ENCODE data around the gene TIMELESS. TPM values are rescaled to one million over a fixed set of nuclear protein-coding genes. Genes with fewer than 3 reads are reported as not detected.
A peak's percentile ranks its signal among the peaks of the same experiment; 100 is the strongest.
"Not testable (repeated sequence)": the region's sequence is repeated elsewhere in the genome, so short reads cannot be mapped to it uniquely, and the experiment has no call there.

The TIMELESS gene
- total and polyA plus RNA-seq, 2 experiments from 2014 or later = 7.9 to 12.4 TPM

GRCh38 chr12:56450241-56450640, 1.0 kb upstream of the TIMELESS start:
- peak overlapping the region; percentile 73 for H3K4me2 ChIP-seq
- no peaks in the 10 kb centered on the region for H3K27me3 ChIP-seq
- 59% methylated on average over 3 of the region's 3 CpGs for WGBS (ENCODE audit: low lambda C conversion rate, missing lambda C conversion rate)
- H3K36me3 ChIP-seq (replicated peaks; ENCODE audit: insufficient read depth, low read depth) = no peaks in the 10 kb centered on the region
- peak overlapping the region; percentile 88 for H2AFZ ChIP-seq
- H3K9me3 ChIP-seq (ENCODE audit: low read depth) = no peaks in the 10 kb centered on the region
- peak overlapping the region; percentile 88 for H3K27ac ChIP-seq
- H3K9me2 ChIP-seq (replicated peaks; ENCODE audit: insufficient read depth) = no peaks in the 10 kb centered on the region
- H4K20me1 ChIP-seq (ENCODE audit: insufficient read depth, poor library complexity, severe bottlenecking) = no peaks in the 10 kb centered on the region
- DNase-seq (ENCODE audit: low spot score) = no peak
- H3K4me1 ChIP-seq (ENCODE audit: insufficient read depth) = peaks cover 6% of the 10 kb centered on the region
- H3K4me3 ChIP-seq = no peak overlapping the region
- H3K79me2 ChIP-seq = peaks cover 11% of the 10 kb centered on the region
- TF ChIP-seq CTCF (IDR thresholded peaks at IDR 0.05; ENCODE audit: poor library complexity) = no peak
- TF ChIP-seq EZH2phosphoT487 (IDR thresholded peaks at IDR 0.05; ENCODE audit: low read depth, severe bottlenecking, unreplicated experiment) = no peak
- TF ChIP-seq EZH2 (IDR thresholded peaks at IDR 0.05; ENCODE audit: borderline replicate concordance) = no peak

GRCh38 chr12:56449622-56449984, 377 bp upstream of the TIMELESS start:
- no peaks in the 10 kb centered on the region for H3K36me3 ChIP-seq (replicated peaks; ENCODE audit: insufficient read depth, low read depth)
- no peaks in the 10 kb centered on the region for H3K9me3 ChIP-seq (ENCODE audit: low read depth)
- peak overlapping the region; percentile 88 for H3K27ac ChIP-seq
- H3K4me1 ChIP-seq (ENCODE audit: insufficient read depth) = peaks cover 6% of the 10 kb centered on the region
- 34% methylated on average over 5 of the region's 5 CpGs for WGBS (ENCODE audit: low lambda C conversion rate, missing lambda C conversion rate)
- peak overlapping the region; percentile 73 for H3K4me2 ChIP-seq
- TF ChIP-seq EZH2 (IDR thresholded peaks at IDR 0.05; ENCODE audit: borderline replicate concordance) (no peak), CTCF (IDR thresholded peaks at IDR 0.05; ENCODE audit: poor library complexity) (no peak), EZH2phosphoT487 (IDR thresholded peaks at IDR 0.05; ENCODE audit: low read depth, severe bottlenecking, unreplicated experiment) (no peak)
- no peaks in the 10 kb centered on the region for H3K27me3 ChIP-seq
- no peaks in the 10 kb centered on the region for H3K9me2 ChIP-seq (replicated peaks; ENCODE audit: insufficient read depth)
- DNase-seq (ENCODE audit: low spot score) = no peak
- peak overlapping the region; percentile 88 for H2AFZ ChIP-seq
- H4K20me1 ChIP-seq (ENCODE audit: insufficient read depth, poor library complexity, severe bottlenecking) = no peaks in the 10 kb centered on the region
- H3K4me3 ChIP-seq = peak overlapping the region; percentile 62
- peaks cover 11% of the 10 kb centered on the region for H3K79me2 ChIP-seq

GRCh38 chr12:56443208-56443607, 6.0 kb downstream of the TIMELESS start:
- not testable (repeated sequence) for DNase-seq (ENCODE audit: low spot score)

DNA sequence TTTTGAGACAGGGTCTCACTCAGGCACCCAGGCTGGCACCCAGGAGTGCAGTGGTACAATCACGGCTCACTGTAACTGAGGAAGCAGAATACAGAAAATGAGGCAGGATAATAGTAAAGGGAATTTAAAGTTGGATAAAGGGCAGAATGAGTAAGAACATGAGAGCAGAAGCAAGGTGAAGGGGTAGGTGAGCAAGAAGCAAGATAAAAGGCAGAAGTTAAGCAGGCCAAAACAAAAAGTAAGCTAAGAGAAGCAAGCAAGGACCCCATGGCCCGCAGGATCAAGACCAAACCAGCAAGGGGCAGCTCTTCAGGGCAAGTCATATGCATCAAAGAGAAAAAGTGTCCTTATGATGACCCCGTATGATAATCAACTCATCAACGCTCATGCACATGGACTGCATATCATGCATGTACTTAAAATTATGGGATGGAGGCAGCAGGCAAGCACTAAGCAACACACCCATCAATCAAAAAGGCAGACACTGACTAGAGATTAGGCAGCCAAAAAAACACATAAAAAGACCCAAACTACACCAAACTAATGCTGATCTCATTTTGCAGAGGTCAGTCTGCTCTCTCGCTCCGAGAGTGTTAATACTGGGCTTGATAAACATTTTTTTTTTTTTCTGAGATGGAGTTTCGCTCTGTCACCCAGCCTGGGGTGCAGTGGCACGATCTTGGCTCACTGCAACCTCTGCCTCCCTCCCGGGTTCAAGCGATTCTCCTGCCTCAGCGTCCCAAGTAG, 11.6 kb downstream of the TIMELESS start:
- no peaks in the 10 kb centered on the region for H4K20me1 ChIP-seq (ENCODE audit: insufficient read depth, poor library complexity, severe bottlenecking)
- no peaks in the 10 kb centered on the region for H3K9me3 ChIP-seq (ENCODE audit: low read depth)
- TF ChIP-seq EZH2 (IDR thresholded peaks at IDR 0.05; ENCODE audit: borderline replicate concordance) = no peak
- no peak for TF ChIP-seq CTCF (IDR thresholded peaks at IDR 0.05; ENCODE audit: poor library complexity)
- TF ChIP-seq EZH2phosphoT487 (IDR thresholded peaks at IDR 0.05; ENCODE audit: low read depth, severe bottlenecking, unreplicated experiment) = no peak
- H3K27ac ChIP-seq = no peak overlapping the region
- peaks cover 37% of the 10 kb centered on the region for H3K79me2 ChIP-seq
- no peaks in the 10 kb centered on the region for H3K27me3 ChIP-seq
- no peaks in the 10 kb centered on the region for H3K36me3 ChIP-seq (replicated peaks; ENCODE audit: insufficient read depth, low read depth)
- no peak overlapping the region for H3K4me2 ChIP-seq
- no peak for DNase-seq (ENCODE audit: low spot score)
- H3K4me1 ChIP-seq (ENCODE audit: insufficient read depth) = no peaks in the 10 kb centered on the region
- H3K4me3 ChIP-seq = no peak overlapping the region
- no peaks in the 10 kb centered on the region for H3K9me2 ChIP-seq (replicated peaks; ENCODE audit: insufficient read depth)
- no peak overlapping the region for H2AFZ ChIP-seq
- whole genome bisulfite sequencing (ENCODE audit: low lambda C conversion rate, missing lambda C conversion rate) = 92% methylated on average over 11 of the region's 11 CpGs

More at GRCh38 chr12:56443208-56443607, 6.0 kb downstream of the TIMELESS start:
- not testable (repeated sequence) for H4K20me1 ChIP-seq (ENCODE audit: insufficient read depth, poor library complexity, severe bottlenecking); H3K4me1 ChIP-seq (ENCODE audit: insufficient read depth); H3K4me3 ChIP-seq; H3K4me2 ChIP-seq; H3K27me3 ChIP-seq; H3K36me3 ChIP-seq (replicated peaks; ENCODE audit: insufficient read depth, low read depth); H3K9me2 ChIP-seq (replicated peaks; ENCODE audit: insufficient read depth); H2AFZ ChIP-seq; H3K9me3 ChIP-seq (ENCODE audit: low read depth); H3K27ac ChIP-seq
- H3K79me2 ChIP-seq = peaks cover 35% of the 10 kb centered on the region
- 28% methylated on average over 2 of the region's 2 CpGs for WGBS (ENCODE audit: low lambda C conversion rate, missing lambda C conversion rate)

All from hepatocyte (in vitro differentiated cells).